ENCODE measurements around the gene COL2A1.

Gene COL2A1

GRCh38 chr12:48010366-48010970 lies 6.2 kb upstream of the COL2A1 start:
- no peak for DNase-seq

- DNase-seq = no peak
These were observed 5.2 kb upstream of the COL2A1 start for GRCh38 chr12:48009471-48009870.

- no peak for DNase-seq
These were observed 4.7 kb upstream of the COL2A1 start for GRCh38 chr12:48008950-48009349.

GRCh38 chr12:48008349-48008748 lies 4.1 kb upstream of the COL2A1 start:
- no peak for DNase-seq

- no peak for DNase-seq
These were observed 2.9 kb upstream of the COL2A1 start for GRCh38 chr12:48007206-48007605.

- DNase-seq = no peak
These were observed 1.4 kb upstream of the COL2A1 start for GRCh38 chr12:48005750-48006021.

- DNase-seq = no peak
These were observed 899 bp upstream of the COL2A1 start for GRCh38 chr12:48005001-48005749.

- DNase-seq = no peak
These were observed 837 bp downstream of the COL2A1 start for GRCh38 chr12:48003226-48004052.

- no peak for DNase-seq
These were observed 1.5 kb downstream of the COL2A1 start for GRCh38 chr12:48002773-48003218.

GRCh38 chr12:48002414-48002730 lies 1.9 kb downstream of the COL2A1 start:
- DNase-seq = no peak

- no peak for DNase-seq
These were observed 2.5 kb downstream of the COL2A1 start for GRCh38 chr12:48001505-48002413.

- DNase-seq = peak; percentile 36
These were observed 3.3 kb downstream of the COL2A1 start for GRCh38 chr12:48000878-48001504.

- DNase-seq = no peak
These were observed 4.5 kb downstream of the COL2A1 start for GRCh38 chr12:47999816-48000215.

- no peak for DNase-seq
These were observed 7.0 kb downstream of the COL2A1 start for GRCh38 chr12:47997321-47997720.

- DNase-seq = no peak
These were observed 8.3 kb downstream of the COL2A1 start for GRCh38 chr12:47995981-47996401.

- DNase-seq = no peak
These were observed 10.8 kb downstream of the COL2A1 start for GRCh38 chr12:47993491-47993890.

- DNase-seq = no peak
These were observed 11.5 kb downstream of the COL2A1 start for GRCh38 chr12:47992776-47993175.

- DNase-seq = no peak
These were observed 12.9 kb downstream of the COL2A1 start for GRCh38 chr12:47991106-47992061.

- no peak for DNase-seq
These were observed 13.7 kb downstream of the COL2A1 start for GRCh38 chr12:47990351-47991105.

GRCh38 chr12:47989666-47990065 lies 14.6 kb downstream of the COL2A1 start:
- no peak for DNase-seq

- no peak for DNase-seq
These were observed 15.3 kb downstream of the COL2A1 start for GRCh38 chr12:47989023-47989417.

All from OCI-M1 (cell line).